Activated T-cell treated with anti-CD3 and anti-CD28 coated beads for 4 hours (primary cell): ENCODE measurements around the gene C3orf62.

Source experiments
- DNase-seq: peaks from one replicate; pipeline ENCODE4 v3.0.0-alpha.2; 2020

The C3orf62 gene

DNA sequence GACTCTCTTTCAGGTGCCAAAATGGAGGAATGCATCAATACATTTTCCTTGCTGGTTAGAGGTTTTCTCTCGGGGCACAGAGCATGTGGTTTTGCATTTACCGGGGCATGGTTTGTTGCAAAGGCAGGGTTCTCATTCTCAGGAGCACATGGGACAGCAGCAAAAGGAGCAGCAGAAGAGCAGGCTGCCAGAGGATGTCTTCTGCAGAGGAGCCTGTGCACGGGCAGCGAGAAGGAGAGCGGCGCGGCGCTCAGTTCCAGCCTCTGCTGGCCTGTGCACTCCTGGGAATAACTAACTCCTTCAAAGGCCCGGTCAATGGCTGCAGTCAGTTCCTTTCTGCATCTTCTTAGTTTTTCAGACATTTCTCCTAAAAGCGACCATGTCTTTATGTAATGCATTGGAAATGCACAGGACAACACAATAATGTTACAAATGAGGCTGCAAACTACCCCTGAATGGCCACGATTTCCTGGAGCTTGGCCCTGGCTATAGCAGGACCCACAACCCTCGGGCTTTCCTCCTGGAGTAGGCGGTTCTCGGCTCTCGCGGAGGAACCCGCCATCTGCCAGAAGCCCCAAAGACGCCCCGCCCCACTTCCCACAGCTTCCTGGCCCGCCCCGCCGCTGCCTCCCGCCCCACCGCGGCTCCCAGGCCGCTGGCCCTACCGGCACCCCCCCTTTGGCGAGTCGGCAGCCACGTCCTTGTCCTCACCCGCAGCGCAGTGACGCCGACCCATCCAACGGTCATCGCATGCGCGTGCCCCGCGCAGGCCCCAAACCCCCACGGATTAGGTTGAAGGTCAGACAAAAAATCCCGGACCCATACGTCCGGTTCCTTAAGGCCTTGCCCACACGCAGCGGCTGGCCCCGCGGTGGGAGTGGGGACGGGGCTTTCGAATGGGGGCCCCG is at the start of gene C3orf62:
Gene C3orf62 (minus strand): TSS at position 758 of the 908 bp plus-strand sequence. CDS start 360 bp downstream, at position 398.
- DNase-seq = peak; percentile 53

DNA sequence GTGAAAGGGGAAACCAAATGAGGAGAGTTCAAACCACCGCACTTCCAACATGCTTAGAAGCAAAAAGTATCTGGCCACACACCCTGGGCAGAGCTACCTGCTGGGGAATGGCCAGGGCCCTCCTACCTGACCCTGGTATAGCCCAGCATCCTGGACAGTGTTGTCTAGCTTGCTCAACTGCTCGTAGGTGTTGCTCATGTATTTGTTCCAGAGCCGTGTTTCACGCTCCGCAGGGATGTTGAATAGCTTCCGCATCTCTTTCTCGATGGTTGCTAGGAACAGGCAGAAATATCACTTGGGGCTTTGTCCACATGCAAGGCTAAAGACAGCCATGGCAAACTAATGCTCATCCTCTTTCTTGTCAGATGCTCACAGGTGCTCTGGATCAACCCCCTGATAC is 47.7 kb upstream of the C3orf62 start:
- DNase-seq = no peak

DNA sequence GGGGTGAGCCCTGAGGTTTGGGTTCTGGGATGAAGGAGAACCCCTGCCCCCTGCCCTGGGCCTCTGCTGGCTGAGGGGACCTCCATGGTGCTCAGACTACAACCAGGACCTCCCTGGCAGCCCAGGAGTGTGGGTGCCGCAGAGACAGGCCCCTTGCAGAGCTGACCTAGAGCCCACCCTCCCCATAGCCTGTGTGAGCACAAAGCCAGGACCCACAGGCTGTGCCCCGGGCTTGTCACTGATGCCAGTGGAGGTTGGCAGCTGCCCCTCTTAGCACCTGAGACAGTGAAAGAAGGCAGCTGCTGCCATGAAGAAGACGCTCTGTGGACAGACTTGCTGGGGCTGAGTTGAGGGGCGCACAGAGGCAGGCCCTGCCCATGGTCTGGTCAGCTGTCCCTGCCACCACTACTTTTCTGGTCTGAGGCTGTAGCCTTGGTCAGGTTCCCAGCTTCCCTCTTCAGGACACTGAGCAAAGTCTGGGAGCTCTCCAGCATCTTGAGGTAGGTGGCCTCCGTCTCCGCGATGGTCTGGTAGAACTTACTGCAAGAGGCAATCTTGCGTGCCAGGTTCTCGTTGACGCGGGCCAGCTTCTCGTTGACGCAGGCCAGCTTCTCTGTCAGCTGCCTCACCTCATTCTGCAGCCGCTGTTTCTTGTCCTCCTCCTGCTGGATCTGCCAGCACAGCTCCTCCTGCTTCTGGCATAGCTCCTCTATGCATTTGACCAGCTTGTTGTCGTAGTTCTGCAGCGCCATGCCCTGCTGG is 39.8 kb upstream of the C3orf62 start:
- no peak for DNase-seq

DNA sequence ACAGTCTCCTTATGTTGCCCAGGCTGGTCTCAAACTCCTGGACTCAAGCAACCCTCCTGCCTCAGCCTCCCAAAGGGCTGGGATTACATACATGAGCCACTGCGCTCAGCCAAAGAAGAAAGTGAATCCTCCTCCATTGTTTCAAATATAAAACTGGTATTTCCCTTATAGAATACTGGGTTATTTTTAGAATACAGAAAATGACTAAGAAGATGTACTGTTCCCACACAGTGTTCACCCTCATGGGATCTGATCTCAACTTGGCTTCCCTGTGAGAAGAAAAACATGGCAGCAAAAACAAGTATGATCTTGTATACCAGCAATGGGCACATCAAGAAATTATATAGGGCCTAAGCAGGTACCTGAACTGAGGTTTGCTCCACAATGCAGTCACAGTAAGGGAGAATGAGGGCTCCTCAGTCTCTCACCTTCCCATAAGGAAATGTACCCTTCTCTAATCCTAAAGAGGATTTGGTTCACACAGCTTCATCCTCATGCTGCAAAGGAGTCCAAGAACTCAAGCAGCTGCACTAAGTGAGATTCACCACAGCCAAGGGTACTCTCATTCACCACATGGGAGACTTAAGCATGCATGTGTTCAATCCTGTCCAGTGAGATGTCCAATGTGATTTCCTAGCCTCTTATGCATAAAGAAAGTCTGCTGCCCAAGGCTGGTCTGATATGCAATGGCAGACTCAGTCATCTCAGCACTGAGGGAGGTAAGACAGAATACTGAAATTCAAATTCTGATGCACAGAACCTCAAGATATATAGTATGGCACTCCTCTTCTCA is 37.1 kb upstream of the C3orf62 start:
- no peak for DNase-seq

DNA sequence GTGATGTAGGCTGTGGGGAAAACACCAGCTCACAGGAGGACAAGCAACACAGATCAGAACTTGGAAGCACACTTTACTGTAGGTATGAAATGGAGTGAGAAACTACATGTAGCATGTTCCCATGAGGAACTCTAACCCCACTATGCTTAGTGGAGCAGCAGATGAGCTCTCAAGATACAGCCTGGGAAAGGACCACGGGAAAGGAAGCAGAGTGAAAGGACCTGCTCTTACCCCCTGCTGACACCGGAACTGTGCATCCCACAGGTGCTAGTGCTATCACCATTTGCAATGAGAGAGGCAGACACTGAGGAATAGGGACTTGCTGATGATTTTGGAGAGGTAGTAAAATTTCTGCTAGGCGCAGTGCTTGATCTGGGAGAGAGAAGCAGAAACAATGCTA is 34.3 kb upstream of the C3orf62 start:
- DNase-seq = no peak

DNA sequence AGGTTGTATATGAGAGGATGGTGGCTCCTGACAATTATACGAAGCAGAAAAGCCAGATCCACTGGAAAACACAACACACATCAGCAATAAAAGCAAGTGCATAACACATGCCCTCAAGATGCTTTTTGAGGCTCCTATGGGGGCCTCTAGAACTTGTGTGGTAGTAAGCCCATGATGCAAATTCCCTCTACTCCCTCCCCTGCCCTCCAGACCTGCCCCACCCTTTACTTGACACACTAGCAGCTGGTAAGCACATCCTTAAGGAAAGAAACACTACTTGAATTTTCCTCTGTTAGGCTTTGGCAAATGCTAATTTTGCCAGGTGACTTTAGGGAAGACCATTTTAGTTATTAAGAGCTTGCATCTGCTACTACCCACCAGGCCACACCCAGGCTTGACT is 33.6 kb upstream of the C3orf62 start:
- DNase-seq = no peak

DNA sequence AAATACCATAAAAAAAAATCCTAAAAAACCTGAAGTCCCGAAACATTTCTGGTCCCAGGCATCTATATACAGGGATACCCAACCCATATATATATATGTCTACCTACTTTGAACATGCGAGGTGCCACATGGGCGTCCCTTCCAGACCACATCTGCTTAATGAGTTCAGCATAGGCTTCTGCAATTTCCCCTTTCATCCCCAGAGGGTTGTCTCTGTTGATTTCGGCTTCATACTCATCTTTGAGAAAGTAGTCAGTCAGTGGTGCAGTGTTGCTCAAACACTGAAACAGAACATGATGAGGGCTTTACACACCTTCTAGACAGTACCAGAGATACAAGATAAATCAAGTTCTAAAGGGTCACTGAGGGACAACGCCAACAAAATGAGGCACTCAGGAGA is 28.6 kb upstream of the C3orf62 start:
- no peak for DNase-seq

DNA sequence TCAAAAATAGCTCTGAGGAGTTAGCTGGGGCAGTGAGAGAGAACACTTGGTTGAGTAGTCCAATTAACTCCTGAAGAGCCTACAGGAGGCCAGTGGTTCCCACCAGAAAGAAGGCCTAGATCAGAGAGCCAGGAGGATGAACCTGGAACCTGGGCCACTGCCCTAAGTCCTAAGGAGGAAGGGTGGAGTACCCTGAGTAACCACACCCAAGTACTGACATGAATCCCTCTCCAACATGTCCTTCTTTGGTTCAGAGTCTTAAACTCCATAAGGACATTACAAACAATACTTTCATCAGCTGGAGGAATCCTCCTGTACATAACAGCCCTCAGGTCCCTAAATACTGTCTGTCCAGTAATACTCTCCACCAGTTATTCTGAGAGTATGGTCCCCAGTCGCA is 25.6 kb upstream of the C3orf62 start:
- no peak for DNase-seq

DNA sequence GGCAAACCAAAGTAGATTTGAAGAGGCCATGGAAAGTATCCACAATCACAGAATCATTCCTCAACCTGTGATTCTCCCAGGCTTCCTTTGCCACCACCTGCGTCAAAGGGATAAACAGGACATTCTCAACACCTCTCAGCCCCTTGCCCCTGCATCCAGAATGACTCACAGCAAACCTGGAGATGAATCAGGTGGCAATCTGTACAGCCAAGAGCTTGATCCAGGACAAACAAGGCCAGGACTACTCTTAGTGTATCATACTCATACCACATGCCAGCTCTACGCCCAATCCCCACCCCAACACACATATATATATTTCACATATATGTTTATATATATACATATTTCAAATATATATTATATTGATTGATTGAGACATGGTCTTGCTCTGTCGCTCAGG is 23.6 kb upstream of the C3orf62 start:
- DNase-seq = no peak

DNA sequence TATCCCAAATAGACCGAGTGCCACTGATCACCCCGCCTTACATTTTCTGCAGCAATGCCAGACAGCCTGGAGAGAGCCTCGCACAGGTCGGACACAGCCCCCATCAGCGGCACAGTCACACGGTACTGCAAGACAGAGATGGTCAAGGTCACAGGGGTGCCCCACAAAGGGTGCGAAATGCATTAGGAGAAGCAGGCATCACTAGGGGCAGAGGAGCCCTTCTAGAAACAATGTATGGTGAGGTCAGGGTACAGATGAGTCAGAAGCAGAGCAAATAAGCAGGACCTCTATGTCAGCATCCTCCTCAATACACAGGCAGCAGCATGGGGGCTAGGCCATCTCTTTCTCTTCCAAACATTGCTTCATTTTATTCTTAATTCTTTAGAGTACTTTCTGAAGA is 21.5 kb upstream of the C3orf62 start:
- no peak for DNase-seq

DNA sequence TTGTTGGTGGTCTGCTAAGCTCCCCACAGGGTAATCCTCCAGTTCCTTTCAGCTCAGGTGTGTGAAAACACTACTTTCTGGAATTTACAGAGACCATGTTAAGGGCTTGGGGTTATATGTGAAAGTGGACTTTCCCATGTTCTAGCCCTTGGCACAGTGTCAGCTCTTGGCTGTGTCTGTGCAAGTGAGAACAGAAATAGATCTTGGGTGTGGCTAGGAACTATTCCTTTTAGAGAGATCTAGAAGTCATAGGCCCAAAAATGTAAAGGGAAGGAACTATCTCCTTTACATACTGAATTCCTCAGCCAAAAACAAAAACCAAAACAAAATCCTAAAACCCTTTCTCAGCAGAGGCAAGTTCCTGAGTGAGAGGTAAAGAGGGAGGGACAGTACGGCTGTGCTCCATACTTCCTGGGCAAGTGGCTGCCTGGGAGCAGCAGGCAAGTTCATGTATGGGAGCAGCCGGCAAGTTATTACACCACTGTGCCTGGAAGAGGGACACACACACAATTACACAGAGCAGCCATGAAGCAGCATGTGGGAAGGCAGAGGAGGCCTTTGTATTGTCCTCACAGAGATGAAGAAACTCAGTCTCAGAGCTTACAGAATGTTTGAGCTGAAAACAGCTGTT is 19.9 kb upstream of the C3orf62 start:
- no peak for DNase-seq

DNA sequence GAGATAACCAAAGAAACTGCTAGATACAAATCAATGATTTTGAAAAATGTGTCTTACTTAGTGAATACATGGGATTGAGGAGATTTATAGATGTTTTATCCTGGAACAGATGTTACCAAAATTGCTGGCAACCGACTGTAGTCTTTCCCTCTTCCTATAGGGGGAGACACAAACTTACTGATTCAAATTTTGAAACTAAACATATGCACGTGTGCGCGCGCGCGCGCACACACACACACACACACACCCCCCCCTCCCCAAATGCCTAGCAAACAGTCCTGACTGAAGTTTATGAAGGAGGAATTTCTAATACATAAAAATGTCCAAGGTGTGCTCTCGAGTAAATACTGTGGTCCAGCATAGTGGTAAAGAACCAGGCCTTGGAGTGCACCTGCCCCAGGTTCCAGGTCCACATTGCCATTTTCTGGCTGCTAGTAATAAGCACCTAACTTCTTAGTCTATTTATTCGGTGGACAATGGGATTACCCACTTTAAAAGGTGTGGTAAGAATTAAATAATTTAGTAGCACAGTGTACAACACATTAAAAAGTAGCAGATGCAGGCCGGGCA is 18.5 kb upstream of the C3orf62 start:
- DNase-seq = no peak

DNA sequence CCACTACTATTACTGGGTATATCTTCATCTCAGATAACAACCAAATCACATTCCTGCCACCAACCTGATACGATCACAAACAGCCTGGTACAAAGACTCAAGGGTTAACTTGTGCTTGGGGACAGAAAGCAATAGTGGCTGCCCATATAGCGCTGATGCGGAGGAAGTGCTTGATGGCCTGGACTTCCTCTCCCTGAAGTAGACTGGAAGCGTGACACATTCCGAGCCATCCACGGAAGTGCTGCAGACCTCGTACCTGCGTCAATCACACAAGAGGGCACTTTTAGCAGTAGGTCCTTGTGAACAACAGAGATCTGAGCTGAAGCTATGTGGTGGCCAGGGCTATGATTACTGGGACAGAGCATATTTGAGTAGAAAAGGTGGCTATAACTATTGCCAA is 17.3 kb upstream of the C3orf62 start:
- no peak for DNase-seq

DNA sequence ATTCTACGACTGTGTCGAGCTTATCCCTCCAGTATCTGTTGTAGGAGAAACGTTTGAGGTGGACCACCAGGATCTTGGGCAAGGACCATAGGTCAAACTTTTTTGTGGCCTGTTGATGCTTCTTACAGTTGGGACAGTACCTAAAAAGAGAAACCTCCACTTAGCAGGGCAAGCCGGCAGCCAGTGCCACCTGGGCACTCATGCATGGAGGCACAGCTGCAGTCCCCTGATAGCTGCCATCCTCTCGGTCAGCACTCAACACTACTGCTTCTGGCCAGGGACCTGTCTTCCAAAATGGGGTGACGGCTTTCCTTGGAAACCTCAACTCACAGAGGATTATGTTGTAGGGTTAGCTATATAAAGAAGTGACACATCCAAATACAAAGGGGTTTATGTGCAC is 7.0 kb upstream of the C3orf62 start:
- no peak for DNase-seq

DNA sequence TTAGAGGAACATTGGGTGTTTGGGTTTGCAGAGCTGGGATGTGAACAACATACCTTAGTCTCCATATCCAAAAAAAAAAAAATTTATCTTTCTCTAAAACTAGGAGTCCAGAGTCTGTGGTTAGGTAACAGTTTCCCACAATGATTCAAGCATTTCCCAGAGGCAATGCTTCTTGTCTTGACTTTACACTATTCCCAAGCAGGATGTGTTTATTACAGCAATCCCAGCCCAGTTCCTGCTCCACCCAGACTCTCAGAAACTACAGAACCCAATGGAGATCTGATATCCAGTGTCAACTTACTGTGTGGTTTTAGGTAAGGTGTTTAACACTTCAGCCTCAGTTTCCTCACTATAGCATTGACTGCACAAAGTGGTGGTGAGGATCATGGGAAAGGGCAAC is 2.3 kb upstream of the C3orf62 start:
- no peak for DNase-seq

DNA sequence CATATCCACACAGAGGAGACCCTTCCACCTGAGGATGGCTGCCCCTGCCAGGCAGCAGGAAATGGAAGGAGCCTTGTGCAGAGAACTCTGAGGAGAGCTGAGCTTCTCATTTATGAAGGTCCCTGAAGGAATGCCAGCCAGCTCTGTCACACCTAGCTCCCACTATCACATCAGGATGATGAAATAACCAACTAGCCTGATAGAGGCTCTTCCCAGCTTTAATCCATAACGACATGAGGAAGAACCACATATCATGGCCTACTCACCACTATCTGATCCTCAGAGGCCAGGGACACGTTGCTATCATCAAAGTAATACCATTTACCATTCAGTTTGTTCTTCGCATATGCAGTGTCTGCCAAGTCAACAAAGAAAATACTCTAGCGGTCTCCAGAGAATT is 1.5 kb upstream of the C3orf62 start:
- no peak for DNase-seq

DNA sequence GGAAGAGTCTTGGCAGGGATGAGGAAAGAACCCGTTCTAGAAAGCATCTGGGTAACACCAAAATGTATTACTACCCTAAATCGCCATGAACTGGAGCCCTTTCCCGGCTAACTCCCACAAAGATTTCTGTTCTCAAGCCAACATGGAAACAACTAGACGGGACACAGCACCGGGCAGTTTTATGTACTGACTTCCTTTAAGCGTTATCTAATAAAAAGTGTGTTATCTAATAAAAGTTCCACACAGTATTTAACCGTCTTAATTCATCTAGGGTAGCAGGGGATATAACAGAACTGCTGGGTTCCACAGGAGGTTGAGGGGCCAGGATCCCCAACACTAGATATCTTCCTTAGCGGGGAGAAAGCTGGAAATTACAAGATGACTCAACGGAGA is 347 bp upstream of the C3orf62 start:
- no peak for DNase-seq

DNA sequence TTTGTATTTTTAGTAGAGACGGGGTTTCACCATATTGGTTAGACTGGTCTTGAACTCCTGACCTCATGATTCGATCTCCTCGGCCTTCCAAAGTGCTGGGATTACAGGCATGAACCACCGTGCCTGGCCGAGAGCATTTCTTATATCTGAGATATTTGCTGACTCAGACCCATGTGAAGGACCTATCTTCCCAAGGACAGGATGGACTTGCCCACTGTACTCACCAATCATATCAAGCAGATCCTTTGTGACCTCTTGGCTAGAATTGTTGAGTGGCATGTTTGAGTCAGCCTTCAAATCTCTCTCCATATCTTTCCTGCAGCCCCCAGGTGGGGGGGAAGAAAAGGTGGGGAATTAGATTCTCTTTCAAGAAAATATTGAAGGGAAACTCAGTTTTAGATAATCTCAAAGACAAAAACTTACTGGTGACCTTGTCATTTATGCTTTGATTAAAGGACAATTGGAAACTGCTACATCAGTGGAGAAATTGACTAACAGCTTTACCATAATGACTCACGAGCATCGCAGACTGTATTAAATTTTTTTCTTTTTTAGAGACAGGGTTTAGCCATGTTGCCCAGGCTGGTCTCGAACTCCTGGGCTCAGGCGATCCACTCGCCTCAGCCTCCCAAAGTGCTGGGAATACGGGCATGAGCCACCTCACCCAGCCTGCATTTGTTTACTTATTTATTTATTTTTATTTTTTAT is 3.1 kb downstream of the C3orf62 start:
- DNase-seq = no peak

DNA sequence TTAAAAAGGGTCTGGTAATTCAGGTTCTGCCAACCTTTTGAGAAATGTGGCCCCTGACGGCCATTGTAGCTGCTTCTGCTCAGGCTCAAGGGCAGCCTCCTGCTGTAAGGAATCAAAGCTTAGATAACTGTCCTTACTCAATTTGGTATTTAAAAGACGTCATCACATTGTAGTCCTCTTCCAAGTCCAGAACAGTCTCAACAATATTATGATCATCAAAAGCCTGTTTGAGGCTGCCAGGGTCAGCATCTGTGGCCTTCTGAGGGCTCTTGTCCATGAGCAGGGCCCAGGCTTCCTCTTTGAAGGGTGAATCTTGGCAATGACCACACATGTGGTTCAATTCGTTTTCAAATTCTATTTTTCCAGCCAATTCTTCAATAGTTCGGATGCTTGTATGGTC is 6.0 kb downstream of the C3orf62 start:
- no peak for DNase-seq

DNA sequence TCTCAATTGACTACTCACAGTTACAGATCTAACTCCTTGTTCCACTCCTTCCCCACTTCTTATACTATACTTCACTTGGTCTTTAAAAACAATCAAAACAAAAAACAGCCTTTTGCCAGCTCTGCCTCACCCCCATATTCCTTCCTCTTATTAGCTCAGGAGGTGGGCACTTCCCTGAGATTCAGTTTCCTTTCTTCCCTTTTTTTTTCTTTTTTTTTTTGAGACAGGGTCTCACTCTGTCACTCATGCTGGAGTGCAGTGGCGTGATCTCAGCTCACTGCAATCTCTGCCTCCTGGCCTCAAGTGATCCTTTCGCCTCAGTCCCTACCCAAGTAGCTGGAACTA is 6.9 kb downstream of the C3orf62 start:
- no peak for DNase-seq

DNA sequence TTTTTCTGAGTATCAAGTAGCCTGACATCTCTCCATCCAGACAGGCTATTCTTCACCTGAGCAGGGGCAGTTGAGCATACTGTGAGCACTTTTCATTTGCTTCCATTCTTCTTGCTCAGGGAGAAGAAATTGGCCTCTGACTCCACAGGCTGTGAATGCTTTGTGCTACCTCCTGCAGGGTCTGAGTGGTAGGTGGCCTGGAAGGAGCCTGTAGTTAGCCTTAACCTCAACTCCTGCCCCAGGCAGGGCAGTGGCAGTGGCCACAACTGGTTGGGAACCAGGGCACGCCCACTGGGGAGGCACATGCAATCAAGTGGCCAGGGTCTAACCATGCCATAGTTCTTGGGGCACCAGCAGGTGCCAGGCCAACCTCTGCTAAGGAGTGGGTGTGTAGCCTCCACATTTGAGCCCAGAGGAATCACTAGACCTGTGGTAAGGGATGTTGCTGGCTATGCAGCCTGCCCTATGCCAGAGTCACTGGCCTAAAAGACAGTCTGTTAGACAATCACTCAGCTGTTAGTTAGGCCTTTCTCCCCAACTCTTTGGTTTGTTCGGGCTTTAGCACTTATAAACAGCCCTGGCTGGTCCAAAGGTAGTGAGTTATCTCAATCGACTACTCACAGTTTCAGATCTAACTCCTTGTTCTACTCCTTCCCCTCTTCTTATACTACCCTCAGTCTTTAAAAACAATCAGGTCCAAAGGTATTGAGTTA is 7.4 kb downstream of the C3orf62 start:
- DNase-seq = no peak
